GM12865 (cell line): ENCODE measurements around the gene VEGFA.
A peak's percentile ranks its signal among the peaks of the same experiment; 100 is the strongest.

ENCODE experiments used
- DNase-seq: peaks from one replicate; pipeline ENCODE4 v3.0.0; 2010; ENCODE audit warnings: low read depth
- H3K4me3 ChIP-seq: 2 replicates; pipeline ENCODE4 v1.5.1; 2011; ENCODE audit warnings: mild to moderate bottlenecking, low read depth, low read length, control low read depth
- TF ChIP-seq, protein P1 (sequence below): IDR thresholded peaks from 2 replicates; pipeline ENCODE4 v1.5.1; 2011; ENCODE audit warnings: low read length, control low read depth, low read depth, inconsistent platforms; ENCODE audit not compliant: insufficient read depth; ENCODE audit errors: missing control alignments

The VEGFA gene

DNA sequence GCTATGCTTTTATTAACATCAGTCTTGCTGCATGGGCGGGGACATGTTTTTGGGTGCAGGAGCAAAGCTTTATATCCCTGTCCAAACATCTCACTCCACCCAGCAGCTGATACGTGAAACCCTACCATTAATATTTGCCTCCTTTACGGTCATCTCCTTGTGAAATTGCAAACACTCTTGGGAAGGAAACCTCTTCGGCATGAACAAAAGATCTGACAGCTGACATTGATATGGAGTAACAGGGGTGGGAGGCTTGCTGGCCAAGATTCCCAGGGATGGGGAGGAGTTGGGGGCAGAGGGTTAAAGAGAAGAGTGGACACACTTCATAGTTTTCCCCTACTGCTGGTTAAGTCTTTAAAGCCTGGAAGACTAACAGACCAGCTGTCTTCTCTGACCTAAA, 22.2 kb upstream of the VEGFA start:
- no peak for DNase-seq
- no peak overlapping the region for H3K4me3 ChIP-seq
- TF ChIP-seq, protein P1, sequence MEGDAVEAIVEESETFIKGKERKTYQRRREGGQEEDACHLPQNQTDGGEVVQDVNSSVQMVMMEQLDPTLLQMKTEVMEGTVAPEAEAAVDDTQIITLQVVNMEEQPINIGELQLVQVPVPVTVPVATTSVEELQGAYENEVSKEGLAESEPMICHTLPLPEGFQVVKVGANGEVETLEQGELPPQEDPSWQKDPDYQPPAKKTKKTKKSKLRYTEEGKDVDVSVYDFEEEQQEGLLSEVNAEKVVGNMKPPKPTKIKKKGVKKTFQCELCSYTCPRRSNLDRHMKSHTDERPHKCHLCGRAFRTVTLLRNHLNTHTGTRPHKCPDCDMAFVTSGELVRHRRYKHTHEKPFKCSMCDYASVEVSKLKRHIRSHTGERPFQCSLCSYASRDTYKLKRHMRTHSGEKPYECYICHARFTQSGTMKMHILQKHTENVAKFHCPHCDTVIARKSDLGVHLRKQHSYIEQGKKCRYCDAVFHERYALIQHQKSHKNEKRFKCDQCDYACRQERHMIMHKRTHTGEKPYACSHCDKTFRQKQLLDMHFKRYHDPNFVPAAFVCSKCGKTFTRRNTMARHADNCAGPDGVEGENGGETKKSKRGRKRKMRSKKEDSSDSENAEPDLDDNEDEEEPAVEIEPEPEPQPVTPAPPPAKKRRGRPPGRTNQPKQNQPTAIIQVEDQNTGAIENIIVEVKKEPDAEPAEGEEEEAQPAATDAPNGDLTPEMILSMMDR, result no peak

DNA sequence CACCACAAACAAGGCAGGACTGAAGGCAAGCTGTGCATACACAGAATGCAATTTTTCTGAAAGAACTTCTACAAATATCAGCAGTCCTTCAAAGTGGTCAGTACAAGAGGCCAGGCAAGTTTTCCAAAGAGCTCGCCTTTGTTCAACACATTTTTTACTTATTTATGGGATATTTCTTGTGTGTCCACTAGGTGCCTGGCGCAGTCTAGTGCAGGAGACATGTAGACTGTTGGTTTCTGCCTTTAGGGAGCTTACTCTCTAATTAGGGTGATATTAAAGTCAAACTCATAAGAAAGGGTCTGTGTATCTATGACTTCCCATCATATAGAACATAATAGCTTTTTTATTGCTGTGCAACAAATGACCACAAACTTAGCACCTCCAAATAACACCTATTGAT, 21.2 kb upstream of the VEGFA start:
- no peak for DNase-seq
- TF ChIP-seq, protein P1, result no peak
- no peak overlapping the region for H3K4me3 ChIP-seq

DNA sequence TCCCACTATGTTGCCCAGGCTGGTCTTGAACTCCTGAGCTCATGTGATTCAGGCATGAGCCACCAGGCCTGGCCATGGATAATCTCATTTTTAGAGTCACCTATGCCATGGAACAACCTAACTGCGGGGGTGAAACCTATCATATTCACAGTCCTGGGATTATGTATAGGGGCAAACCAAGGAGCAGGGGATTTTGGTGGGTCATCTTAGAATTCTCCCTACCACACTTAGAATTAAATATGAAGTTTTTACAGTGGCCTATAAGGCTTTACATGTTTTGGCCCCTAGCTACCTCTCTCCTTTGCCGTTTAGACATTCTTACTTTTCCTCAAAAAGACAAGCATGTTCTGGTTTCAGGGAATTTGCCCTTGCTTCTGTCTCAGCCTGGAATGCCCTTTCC, 20.6 kb upstream of the VEGFA start:
- TF ChIP-seq, protein P1, result no peak
- H3K4me3 ChIP-seq, result no peak overlapping the region
- no peak for DNase-seq

DNA sequence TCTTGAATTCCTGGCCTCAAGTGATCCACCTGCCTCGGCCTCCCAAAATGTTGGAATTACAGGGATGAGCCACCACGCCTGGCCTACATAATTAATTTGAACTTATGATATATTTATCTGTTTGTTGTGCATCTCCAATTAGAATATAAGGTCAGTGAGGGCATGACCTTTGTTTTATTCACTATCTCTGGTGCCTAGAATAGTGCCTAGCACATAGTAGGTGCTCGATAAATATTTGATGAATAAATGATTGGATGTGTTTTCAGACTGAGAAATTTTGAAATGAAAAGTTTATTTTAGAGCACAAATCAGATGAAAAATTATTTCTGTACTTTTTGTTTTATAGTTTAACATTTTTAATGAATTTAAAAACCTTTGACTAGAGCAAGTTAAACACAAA, 19.4 kb upstream of the VEGFA start:
- no peak for DNase-seq
- TF ChIP-seq, protein P1, result no peak
- no peak overlapping the region for H3K4me3 ChIP-seq

DNA sequence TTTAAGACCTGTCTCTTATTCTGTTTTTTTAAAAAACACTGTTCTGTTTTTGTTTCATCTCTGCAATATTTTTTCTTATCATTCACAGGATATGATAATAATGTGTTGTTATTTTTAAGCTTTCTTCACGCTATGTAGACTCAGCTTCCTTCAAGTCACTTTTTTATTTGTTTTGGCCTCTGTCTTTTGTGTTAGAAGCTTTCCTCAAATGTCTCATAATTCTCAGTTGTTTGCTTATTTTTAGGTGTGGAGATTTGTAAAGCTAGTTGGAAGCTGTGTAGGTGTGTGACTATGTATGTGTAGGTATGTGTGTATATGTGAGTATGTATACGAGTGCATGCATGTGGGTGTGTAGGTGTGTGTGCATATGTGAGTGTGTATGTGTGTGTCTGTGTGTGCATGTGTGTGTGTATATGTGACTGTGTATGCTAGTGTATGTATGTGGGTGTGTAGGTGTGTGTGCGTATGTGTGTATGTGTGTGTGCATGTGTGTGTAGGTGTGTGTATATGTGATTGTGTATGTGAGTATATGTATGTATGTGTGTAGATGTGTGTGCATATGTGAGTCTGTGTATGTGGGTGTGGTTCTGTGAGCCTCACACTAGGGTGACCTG, 16.3 kb upstream of the VEGFA start:
- DNase-seq, result no peak
- TF ChIP-seq, protein P1, result no peak

DNA sequence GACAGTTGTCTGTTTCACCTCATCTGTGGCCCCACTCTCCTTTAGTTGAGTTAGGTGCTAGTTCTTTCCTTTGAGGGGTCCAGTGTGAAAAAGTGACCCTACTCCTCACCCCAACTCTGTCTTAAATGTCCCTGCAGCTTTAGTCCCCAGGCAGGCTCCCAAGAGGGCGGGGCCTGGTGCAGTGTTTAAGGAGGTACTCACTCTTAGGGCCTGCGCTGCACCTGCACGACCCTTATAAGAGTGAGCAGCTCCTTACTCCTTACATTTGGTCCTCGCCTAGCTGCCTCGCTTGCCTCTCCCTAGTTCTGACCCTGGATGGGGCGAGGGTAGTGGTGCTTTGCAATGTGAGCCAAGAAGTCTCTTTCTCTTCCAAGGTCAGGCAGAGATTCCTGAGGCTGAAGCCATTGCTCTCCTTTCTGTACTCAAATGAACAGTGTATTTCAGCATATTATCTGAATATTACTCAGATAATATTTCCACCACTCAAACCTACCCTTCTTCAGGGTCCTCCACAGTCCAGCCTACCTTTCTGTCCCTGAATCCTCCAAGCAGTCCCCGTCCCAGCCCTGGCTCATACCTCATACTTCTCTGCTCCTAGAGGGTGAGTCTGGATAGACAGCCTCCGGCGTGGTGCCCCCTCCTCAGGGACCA, 11.9 kb upstream of the VEGFA start:
- H3K4me3 ChIP-seq, result no peak overlapping the region
- no peak for DNase-seq
- TF ChIP-seq, protein P1, result no peak

More for the DNA sequence above, 16.3 kb upstream of the VEGFA start:
- no peak overlapping the region for H3K4me3 ChIP-seq

DNA sequence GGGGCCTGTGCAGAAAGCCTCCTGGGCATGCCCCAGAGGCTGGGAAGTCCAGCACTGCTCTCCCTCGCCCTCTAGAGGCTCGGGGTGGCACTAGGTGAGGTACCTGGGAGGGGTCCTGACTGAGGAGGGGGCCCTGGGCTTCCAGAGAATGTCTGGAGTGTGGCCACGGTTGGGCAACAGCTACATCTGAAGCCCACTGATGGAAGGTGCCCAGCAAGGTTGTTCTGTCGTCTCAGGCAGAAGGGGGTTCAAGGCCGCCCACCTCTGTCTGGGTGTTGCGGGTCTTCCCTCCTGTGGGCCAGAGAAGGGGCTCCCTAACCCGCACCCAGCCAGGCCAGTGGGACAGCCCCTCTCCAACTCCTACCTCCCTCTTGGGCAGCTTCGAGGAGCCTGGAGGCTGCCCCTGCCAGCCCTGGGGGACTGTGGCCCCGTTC, 11.4 kb upstream of the VEGFA start:
- no peak overlapping the region for H3K4me3 ChIP-seq
- TF ChIP-seq, protein P1, result peak; percentile 81
- DNase-seq, result no peak
